GM12873 (cell line): ENCODE data around the gene MED25.

Experiments used
- TF ChIP-seq, protein P1 (sequence below): IDR thresholded peaks from 2 replicates; pipeline ENCODE4 v1.5.1; 2012; ENCODE audit warnings: low read depth, mild to moderate bottlenecking, moderate library complexity, low read length, control low read depth; ENCODE audit not compliant: insufficient read depth; ENCODE audit errors: missing control alignments

MED25 gene

GRCh38 chr19:49882643-49883042, 64.6 kb downstream of the MED25 start:
- TF ChIP-seq, protein P1, sequence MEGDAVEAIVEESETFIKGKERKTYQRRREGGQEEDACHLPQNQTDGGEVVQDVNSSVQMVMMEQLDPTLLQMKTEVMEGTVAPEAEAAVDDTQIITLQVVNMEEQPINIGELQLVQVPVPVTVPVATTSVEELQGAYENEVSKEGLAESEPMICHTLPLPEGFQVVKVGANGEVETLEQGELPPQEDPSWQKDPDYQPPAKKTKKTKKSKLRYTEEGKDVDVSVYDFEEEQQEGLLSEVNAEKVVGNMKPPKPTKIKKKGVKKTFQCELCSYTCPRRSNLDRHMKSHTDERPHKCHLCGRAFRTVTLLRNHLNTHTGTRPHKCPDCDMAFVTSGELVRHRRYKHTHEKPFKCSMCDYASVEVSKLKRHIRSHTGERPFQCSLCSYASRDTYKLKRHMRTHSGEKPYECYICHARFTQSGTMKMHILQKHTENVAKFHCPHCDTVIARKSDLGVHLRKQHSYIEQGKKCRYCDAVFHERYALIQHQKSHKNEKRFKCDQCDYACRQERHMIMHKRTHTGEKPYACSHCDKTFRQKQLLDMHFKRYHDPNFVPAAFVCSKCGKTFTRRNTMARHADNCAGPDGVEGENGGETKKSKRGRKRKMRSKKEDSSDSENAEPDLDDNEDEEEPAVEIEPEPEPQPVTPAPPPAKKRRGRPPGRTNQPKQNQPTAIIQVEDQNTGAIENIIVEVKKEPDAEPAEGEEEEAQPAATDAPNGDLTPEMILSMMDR = no peak

GRCh38 chr19:49883094-49883493, 65.0 kb downstream of the MED25 start:
- TF ChIP-seq, protein P1 = no peak

GRCh38 chr19:49884109-49884508, 66.0 kb downstream of the MED25 start:
- TF ChIP-seq, protein P1 = no peak

- TF ChIP-seq, protein P1 = no peak
These were observed 66.7 kb downstream of the MED25 start for GRCh38 chr19:49884760-49885159.
